Fibroblast of the aortic adventitia (primary cell): Measurements from ENCODE around the gene INPP4A. TPM values are rescaled to one million over a fixed set of nuclear protein-coding genes. Genes with fewer than 3 reads are reported as not detected.

Experiments used
- DNase-seq: peaks from one replicate; pipeline ENCODE4 v3.0.0-alpha.2; 2010; ENCODE audit warnings: low read depth
- H3K4me3 ChIP-seq: 2 replicates; pipeline ENCODE4 v1.5.1; 2011; ENCODE audit warnings: low read depth, mild to moderate bottlenecking, control low read depth, low read length, moderate library complexity
- CTCF ChIP-seq: IDR thresholded peaks from 2 replicates; pipeline ENCODE4 v1.5.1; 2011; ENCODE audit warnings: mild to moderate bottlenecking, low read length, control low read depth, inconsistent platforms; ENCODE audit not compliant: insufficient read depth
- total RNA-seq: library from RNA; depleted of rRNA; stranded (reverse); fragments of >200 nt; gene quantifications from 2 replicates; pipeline ENCODE4 v1.2.3, GENCODE V29; 2012; ENCODE audit warnings: low replicate concordance

Gene INPP4A
- total RNA-seq, 1 donor = 16.2 TPM

GRCh38 chr2:98580656-98581284 is 136.1 kb downstream of the INPP4A start:
- no peak overlapping the region for H3K4me3 ChIP-seq
- DNase-seq = no peak
- no peak for TF ChIP-seq CTCF

GRCh38 chr2:98582523-98582922 is 137.9 kb downstream of the INPP4A start:
- no peak overlapping the region for H3K4me3 ChIP-seq
- no peak for DNase-seq
- TF ChIP-seq CTCF = no peak

GRCh38 chr2:98583276-98583675 is 138.6 kb downstream of the INPP4A start:
- no peak for TF ChIP-seq CTCF
- no peak for DNase-seq
- H3K4me3 ChIP-seq = no peak overlapping the region

GRCh38 chr2:98583816-98584618 is 139.4 kb downstream of the INPP4A start:
- DNase-seq = no peak
- no peak for TF ChIP-seq CTCF
- H3K4me3 ChIP-seq = no peak overlapping the region

- DNase-seq = no peak
- TF ChIP-seq CTCF = no peak
Observed at GRCh38 chr2:98585386-98585785, 140.7 kb downstream of the INPP4A start.

GRCh38 chr2:98586551-98587140 is 142.0 kb downstream of the INPP4A start:
- no peak overlapping the region for H3K4me3 ChIP-seq
- no peak for TF ChIP-seq CTCF
- DNase-seq = no peak

More at GRCh38 chr2:98585386-98585785, 140.7 kb downstream of the INPP4A start:
- no peak overlapping the region for H3K4me3 ChIP-seq
